GOT3 (cell line): ENCODE results near the gene UBALD2.
"Not testable (repeated sequence)": the region's sequence is repeated elsewhere in the genome, so short reads cannot be mapped to it uniquely, and the experiment has no call there.

Source experiments
- DNase-seq: peaks from one replicate; lab custom pipeline; 2025; ENCODE audit warnings: mixed read lengths; lab: John Stamatoyannopoulos, UW

Gene UBALD2

DNA sequence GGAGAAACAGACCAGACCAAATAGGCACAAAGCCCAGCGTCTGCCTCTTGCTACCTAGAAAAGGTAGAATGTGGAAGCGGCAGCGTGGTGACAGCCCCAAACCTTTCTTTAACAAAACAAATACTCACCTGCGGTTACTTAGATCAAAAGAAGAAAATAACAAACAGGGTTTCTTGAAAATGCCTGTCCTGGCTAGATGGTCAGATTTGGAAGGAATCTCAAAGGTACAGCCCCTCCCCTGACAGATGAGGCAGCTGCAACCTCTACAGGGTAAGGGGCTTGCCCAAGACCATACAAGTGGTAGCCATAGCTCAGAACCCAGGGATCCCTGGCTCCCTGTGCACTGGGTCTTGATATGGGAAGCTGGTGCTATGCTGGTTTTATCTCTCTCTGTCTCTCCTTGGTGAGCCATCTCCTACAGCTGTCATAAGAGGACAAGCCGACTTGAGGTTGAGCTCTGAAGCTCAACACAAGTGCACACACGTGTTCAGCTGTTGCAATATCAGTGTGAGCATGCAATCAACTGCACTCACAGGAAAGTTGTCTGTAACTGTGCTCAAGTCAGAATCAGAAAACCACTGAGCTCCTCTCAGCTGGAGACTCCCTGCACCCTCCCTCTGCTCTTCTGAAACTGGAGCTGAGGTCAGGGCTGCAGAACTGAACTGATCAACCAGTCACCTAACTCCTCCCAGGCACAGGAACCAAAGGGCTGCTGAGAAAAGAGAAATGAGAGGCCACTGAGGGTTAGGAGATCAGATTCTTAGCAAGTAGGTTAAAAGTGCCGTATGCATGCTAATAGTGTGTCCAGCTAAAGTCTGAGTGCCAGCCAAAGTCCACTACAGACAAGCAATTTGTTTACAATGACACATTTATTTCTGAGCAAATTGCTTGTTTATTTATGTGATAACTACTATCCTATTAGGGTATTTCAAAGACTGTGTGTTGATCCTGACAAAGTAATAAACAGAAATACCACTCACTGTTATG, 18.8 kb upstream of the UBALD2 start:
- no peak for DNase-seq

DNA sequence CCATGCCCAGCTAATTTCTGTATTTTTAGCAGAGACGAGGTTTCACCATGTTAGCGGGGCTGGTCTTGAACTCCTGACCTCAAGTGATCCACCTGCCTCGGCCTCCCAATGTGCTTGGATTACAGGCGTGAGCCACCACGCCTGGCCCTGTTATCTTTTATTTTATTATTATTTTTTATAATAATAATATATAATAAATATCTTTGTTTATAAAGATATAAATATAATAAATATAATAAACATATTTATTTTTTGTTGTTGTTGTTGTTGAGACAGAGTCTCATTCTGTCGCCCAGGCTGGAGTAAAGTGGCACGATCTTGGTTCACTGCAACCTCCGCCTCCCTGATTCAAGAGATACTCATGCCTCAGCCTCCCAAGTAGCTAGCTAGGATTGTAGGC, 17.8 kb upstream of the UBALD2 start:
- no peak for DNase-seq

- no peak for DNase-seq
These were observed 16.9 kb upstream of the UBALD2 start for GRCh38 chr17:76248013-76248782.

GRCh38 chr17:76250141-76250540, 15.0 kb upstream of the UBALD2 start:
- DNase-seq, result no peak

DNA sequence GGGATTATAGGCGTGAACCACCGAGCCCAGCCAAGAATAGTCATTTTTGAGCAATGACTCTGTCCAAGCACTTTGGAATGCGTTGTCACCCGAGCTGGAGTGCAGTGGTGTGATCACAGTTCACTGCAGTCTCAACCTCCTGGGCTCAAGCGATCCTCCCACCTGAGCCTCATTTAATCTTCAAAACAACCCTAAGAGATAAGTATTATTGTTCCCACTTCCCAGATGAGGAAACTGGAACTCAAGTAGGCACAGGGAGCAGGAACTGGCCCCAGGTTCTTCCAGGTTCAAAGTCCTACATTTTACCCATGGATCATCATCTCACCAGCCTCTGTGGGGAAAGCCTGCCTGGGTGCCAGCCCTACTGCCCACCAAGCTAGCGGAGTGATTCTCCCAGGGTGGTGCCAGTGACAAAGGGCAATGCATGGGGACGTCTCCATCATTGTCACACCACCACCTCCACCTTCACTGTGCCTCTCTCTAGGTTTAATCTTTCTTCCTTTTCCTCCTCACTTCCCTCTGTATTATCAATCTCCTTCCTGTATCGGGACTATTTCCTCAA, 13.6 kb upstream of the UBALD2 start:
- DNase-seq, result no peak

DNA sequence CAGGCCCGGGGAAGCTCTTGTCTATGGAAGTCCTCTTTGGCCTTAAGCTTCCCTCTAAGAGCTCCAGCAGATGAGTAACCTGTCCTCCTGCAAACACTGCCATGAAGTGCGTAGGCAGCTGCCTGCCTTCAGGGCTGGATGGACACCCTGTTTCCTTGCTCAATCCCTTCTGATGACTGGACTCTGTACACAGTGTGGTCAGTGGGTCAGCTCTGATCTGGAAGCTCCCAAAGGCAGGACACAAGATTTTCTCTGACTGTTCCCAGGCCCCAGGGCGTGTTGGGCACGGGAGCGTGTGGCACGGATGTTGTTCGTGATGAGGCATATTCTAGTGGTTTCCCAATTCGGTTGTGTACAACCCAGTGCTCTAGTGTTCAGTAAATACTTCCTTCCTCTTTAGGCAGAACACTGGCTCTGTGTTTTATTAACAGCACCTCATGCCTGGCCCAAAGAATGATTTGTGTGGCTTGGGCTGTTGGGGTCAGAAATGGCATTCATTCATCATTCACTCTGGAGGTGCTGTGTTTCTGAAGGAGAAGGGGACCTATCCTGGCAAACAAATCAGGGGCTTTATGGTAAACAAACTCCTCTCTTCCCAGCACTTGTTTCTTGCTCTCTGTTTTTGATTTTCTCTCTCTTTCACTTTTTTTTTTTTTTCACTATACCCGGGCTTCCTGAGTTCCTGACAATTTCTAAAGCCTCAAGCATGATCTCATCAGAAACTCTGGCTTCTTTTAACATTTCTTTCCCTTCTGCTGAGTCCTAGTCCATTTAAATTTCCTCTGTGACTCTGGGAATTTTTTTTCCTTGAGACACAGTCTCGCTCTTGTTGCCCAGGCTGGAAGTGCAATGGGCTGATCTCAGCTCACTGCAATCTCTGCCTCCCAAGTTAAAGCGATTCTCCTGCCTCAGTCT, 12.9 kb upstream of the UBALD2 start:
- peak; percentile 68 for DNase-seq

DNA sequence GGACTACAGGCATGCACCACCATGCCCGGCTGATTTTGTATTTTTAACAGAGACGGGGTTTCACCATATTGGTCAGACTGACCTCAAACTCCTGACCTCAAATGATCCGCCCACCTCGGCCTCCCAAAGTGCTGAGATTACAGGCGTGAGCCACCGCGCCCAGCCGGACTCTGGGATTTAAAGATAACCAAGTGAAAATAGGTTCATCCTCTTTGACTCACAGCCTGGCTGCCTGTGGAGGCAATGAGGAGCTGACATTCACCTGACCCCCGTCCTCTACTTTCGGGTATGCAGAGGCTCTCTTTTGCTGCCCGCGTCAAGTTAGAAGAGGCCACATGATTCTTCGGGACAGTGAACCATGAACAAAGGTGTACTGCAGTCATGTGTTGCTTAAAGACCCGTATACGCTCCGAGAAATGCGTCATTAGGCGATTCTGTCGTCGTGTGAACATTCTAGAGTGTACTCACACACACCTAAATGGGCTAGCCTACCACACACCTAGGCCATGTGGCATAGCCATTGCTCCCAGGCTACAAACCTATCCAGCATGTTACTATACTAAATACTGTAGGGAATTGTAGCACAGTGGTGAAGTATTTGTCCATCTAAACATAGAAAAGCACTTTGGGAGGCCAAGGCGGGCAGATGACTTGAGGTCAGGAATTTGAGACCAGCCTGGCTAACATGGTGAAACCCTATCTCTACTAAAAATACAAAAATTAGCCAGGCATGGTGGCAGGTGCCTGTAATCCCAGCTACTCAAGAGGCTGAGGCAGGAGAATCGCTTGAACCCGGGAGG, 12.0 kb upstream of the UBALD2 start:
- not testable (repeated sequence) for DNase-seq

DNA sequence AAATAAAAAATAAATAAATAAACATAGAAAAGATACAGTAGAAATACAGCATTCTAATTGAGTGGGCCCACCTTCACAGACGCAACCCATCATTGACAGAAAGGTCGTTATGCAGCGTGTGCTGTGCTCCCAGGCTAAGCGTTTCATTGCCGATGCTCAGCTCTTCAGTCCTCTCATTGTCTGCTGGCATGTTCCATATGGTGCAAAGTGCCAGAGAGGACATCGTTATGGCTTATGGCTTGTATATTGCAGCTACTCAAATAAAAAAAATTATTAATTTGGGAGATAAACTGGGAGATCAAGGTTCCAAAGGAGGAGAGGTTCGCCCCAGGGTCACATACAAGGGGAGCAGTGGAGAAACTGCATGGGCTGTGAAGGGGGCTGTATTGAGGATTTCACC, 11.3 kb upstream of the UBALD2 start:
- no peak for DNase-seq

DNA sequence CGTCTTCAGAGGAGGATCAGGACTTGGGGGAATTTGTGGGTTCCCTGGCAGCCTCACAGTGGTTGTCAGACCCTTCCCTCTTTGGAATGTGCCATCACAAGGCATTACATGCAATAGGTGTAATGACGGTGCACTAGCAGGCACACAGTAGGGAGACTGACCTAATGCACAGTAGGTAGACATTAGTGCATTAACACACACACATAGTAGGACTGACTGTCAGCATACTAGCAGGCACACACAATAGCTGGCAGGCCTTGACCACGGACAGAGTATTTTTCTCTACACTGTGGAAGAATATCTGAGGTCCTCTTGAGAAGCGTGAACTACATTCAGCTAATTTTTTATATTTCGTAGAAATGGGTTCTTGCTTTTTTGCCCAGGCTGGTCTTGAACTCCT, 10.9 kb upstream of the UBALD2 start:
- DNase-seq, result no peak

- no peak for DNase-seq
These were observed 9.2 kb upstream of the UBALD2 start for GRCh38 chr17:76255801-76256429.

DNA sequence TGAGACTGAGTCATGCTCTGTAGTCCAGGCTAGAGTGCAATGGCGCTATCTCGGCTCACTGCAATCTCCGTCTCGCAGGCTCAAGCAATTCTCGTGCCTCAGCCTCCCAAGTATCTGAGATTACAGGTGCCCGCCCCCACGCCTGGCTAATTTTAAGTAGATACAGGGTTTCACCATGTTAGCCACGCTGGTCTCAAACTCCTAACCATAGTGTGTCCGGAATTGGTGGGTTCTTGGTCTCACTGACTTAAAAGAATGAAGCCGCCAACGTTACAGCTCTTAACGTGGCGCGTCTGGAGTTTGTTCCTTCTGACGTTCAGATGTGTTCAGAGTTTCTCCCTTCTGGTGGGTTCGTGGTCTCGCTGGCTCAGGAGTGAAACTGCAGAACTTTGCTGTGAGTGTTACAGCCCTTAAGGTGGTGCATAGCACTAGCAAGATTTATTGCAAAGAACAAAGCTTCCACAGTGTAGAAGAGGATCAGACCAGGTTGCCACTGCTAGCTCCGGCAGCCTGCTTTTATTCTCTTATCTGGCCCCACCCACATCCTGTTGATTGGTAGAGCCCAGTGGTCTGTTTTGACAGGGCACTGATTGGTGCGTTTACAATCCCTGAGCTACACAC, 8.6 kb upstream of the UBALD2 start:
- not testable (repeated sequence) for DNase-seq

DNA sequence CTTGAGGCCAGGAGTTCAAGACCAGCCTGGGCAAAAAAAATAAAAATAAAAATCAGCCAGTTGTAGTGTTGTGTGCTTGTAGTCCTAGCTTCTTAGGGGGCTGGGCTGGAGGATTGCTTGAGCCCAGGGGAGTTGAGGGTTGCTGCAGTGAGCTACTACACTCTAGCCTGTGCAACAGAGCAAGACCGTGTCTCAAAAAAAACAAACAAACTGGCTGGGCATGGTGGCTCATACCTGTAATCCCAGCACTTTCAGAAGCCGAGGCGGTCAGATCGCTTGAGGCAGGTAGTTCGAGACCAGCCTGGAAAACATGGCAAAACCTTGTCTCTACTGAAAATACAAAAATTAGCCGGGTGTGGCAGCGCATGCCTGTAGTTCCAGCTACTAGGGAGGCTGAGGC, 4.9 kb upstream of the UBALD2 start:
- no peak for DNase-seq

DNA sequence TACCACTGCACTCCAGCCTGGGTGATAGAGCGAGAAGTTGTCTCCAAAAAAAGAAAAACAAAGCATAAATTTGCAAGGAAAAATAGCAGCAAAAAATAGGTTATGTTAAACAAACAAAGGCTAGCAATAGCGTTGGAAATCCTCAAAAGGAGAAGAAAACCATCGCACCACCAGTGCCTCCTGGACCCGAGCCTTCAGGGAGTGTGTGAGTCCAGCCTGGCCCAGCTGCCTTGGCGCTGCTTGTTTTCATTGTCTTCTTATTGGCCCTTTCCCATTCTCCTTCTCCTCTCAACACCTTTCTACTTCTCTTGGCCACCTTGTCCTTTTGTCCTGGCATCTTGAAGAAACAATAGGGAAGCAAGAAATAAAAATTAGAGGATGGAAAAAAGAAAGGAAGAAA, 4.5 kb upstream of the UBALD2 start:
- DNase-seq, result no peak

DNA sequence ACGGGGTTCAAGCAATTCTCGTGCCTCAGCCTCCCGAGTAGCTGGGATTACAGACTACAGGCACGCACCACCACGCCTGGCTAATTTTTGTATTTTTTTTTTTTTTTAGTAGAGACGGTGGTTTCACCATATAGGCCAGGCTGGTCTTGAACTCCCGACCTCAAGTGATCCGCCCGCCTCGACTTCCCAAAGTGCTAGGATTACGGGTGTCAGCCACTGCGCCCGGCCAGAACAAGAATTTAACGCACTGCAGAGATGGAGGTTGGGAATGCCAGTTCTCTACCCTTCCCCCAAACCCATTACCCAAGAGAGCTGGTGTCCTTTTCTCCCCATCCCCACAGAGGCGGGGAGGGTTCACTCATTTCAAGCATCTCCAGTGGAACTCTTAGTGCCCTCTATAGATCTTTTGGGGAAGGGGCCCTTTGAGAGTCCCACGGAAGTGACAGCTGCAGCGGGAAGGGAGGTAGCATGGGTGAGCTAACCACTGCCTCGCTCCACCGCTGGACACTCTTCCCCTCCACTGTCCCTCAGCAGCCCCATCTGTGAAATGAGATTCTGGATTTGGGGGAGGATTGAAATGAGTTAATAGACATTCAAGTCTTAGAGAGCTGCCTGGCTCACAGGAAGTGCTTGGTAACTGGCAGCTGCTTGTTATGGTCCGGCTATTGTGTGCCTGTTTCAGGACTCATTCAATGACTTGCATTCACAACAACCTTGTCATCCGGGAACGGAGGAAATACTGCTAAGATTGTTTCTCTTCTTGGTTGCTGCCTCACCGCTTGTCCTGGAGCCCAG, 3.5 kb upstream of the UBALD2 start:
- DNase-seq, result no peak

- no peak for DNase-seq
These were observed 2.3 kb upstream of the UBALD2 start for GRCh38 chr17:76262732-76263344.

DNA sequence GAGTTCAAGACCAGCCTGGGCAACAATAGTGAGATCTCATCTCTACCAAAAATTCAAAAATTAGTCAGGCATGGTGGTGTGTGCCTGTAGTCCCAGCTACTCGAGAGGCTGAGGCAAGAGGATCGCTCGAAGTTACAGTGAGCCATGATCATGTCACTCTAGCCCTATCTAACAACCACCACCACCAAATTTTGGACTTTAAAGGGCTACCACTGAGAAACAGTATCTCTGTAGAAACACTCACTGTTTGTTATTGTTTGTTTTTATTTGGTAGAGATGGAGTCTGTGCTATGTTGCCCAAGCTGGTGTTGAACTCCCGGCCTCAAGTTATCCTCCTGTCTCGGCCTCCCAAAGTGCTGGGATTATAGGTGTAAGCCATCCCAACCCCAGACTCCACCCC, 1.3 kb upstream of the UBALD2 start:
- no peak for DNase-seq

GRCh38 chr17:76264425-76264754, 758 bp upstream of the UBALD2 start:
- DNase-seq, result no peak

DNA sequence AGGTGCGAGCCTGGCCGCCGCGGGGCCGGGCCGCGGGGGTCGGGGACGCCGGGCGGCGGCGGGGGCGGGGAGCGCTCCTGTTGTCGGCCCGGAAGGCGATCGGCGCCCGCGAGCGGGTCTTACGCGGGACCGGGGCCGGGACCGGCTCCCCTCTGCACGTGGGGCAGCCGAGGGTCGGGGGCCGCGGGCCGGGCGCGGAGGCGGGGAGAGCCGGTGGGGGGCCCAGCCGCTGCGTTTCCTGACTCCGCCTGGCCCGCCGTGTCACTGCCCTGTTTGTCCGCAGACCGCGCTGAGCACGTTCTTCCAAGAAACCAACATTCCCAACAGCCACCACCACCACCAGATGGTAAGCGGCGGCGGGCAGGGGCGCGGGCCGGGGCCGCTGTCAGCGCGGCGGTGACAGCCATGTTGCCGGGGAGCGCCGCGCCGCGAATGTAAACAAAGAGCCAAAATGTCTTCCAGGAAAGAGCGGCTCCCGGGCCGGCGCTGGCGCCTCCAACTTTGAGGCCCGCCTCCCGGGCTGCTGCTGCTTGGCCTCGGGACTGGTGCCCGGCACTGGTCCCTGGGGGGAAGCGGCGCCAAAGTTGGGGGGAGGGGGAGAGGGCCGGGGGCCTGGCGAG, 586 bp downstream of the UBALD2 start:
- DNase-seq, result no peak
